ENCODE results near the gene SIM2.

Gene SIM2

DNA sequence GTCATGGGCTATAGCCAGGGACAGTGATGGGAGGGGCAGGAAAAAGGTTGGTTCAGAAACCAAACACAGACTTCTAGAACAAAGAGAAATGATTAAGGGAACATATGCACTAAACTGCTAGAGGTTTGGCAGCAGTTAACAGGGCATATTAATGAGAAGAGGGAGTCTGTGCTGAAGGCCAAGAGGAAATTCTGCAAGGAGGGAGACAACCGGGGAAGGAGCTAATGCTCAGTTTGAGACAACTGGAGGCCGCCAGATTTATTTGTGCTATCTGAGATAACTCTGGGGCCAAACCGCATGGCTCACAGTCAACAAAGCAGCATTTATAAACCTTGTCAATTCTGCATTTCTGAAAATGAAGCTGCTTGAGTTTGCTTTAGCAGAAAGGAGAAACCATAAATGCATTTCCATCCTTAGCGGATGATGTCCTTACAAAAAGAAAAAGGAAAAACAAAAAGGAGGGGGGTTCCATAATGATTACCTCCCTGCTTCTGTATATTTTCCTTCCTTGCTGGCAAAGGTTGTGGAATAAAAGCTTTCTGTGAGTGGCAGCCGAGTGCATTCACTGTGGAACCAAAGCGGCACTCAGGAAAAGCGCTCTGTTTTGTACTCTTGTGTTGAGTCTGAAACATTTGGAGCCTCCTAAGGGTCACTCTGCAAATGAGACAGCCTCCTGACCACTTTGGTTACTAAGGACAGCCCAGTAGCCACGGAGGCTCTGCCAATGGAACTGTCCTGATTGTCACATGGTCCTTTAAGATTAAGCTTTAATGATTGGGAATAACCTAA lies 70.3 kb downstream of the SIM2 start:
- no peak for DNase-seq

DNA sequence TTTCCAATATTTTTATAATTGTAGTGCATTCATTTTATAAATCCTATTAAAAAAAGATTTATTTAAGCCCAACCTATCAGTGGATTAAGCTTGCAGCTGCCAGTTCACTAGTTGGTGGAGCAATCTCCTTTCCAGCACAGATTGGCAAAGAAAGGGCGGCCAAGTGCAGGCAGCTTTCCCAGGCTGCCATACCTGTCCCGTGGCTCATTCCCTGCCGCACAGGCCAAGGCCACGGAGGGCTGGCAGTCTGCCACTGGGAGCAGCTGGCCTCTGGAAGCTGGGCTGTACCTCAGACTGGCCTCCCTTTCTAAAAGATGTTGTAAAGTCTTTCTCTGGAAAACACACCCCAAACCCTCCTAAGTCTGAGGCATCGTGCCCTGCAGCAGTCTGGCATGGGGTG lies 74.2 kb downstream of the SIM2 start:
- no peak for DNase-seq

DNA sequence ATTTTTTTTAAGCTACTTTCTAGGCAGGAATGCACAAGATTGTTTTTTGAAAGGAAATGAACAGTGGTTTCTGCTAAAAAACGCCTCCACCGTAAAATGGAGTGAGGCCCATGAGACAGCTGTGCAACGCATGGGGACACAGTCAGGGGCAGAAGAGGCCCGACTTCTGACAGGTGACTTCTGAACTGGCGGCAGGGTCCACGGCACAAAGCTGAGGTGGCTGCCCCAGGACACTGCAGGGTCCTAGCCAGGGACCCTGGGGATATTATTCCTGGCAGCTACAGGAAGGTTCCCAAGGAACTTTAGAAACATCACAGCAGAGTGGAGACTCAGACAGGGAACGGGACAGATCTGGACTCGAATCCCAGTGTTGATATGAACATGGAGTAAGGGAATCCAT lies 75.1 kb downstream of the SIM2 start:
- DNase-seq: no peak

DNA sequence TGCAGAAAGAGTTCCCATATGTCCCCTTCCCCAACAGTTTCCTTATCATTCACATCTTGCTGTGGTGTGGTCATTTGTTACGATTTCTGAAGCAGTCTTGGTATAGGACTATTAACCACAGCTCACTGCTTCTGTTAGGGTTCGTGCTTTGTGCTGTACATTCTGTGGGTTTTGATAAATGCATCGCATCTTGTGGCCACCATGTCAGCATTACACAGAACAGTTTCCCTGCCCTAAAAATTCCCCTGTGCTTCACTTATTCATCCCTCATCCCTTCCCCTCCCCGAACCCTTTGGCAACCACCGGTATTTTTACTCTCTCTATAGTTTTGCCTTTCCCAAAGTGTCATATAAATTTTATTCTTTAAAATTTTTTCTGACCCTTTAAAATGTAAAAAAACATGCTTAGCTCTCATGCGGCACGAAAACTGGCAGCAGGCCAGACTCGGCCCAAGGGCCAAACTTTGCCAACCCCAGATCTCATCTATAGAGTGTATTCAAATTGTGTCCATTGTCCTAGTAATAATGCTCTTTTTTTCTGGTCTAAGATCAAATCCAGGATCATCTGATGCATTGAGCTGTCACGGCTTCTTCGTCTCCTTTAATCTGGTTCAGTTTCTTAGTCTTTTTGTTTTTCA lies 78.2 kb downstream of the SIM2 start:
- DNase-seq: no peak

DNA sequence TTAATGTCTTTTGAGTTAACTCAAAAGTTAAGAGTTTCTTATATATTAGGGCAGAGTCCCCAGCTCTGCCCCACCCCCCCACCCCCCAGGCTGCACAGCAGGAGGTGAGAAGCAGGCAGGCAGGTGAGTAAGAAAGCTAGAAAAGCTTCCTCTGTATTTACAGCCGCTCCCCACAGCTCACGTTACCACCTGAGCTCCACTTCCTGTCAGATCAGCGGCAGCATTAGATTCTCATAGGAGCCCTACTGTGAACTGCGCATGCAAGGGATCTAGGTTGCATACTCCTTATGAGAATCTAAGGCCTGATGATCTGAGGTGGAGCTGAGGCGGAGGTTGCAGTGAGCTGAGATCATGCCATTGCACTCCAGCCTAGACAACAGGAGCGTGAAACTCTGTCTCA lies 81.9 kb downstream of the SIM2 start:
- no peak for DNase-seq

DNA sequence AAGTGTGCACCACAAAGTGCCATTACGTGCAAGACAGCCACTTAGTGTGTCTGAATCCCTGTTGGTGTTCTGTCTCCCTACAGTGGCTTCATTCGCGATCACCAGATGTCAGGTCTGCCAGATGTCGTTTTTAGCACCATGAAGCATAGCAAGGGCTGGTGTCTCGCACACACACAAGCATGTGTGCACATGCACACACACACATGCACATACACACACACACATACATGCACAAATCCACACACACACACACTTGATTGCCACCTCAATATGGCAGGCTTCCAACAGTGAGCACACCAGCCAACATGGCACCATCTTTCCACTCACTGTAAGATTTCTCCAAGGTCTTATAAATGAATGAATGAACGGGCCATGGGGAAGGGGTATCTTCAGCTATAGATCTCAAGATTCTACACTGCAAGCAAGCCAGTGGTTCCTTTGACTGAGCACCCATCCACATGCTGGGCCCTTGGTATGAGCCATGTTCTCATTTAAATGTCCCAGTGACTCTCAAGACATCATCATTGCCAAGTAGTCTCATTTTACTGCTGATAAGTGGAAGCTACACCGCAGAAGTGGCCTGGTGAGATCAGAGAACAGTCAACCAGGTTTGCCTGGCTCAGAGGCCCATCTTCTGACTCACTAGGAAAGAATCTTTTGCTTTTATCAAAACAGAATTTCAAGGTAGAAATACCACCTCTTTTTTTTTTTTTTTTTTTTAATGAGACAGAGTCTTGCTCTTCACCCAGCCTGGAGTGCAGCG lies 84.9 kb downstream of the SIM2 start:
- DNase-seq: no peak

DNA sequence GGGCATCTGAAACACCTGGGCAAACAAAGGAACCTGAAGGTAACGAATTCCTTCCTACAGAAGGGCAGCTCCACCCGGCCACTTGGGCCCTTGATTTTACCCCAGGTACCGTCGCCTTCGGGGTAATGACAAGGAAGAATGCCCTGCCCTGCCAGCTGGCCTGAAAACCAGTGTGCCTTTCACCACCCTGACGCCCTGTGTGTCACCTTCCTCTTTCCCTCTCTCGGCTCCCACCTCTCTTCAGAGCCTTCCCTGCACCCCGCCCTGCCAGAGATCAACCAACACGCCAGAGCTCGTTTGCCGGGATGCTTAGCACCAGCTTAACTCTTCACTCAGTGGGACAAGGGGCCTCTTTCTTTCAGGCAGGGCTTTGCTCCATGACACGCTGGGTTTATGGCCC lies 86.0 kb downstream of the SIM2 start:
- no peak for DNase-seq

DNA sequence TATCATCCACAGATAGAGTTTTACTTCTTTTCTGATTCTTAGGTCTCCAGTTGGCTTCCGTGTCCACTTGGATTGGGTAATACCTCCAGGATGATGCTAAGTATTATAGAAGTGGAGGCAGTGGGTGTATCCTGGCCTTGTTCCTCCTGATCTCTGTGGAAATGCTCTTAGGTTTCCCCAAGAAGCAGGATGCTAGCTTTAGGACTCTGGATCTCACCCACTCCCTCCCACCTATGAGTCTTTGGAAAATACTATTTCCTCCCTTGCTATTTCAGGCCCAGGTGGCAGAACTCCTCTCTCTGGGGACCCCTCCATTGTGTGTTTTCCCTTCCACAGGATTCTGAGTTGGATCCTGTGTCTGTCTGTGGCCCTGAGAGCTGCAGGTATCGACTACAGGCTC lies 86.7 kb downstream of the SIM2 start:
- no peak for DNase-seq

DNA sequence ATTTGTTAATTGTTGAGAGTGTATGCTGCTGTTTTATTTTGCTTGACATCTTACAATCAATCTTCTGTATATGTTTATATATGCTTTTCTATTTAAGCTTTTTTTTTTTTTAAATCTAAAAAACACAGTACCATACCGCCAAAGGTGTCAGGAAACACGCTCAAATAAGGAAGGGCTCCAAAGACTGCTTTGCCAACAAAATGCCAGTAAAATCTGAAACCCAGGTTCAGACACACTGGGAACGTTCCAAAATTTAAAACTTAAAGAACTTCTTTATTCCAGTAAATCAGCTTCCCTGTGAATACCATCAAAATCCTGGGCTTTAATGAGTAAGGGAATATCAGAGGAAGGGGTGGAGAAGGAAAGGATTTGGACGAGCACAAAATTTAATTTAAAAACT lies 87.3 kb downstream of the SIM2 start:
- no peak for DNase-seq

DNA sequence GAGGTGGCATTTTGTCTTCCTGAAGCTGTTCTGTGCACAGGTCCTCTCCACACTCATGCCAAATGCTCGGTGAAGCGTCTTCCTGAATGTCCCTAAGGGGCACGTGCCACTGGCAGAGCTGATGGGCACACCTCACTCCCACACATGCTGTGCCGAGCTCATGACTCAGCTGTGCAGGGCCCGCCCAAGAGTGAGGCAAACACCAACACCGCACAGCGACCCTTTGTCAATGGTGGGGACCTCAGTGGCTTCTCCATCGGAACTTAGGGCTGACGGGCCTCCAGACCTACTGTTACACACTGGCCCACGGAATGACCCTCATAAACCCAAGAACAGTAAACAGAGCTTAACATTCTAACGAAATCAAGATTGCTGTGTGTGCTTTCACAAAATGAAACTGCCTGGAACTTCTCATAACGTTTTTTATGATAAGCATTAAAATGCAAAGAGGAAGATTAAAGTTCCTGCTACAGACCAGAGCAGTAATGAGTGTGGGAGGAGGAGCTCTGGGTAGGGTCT lies 89.3 kb downstream of the SIM2 start:
- no peak for DNase-seq

DNA sequence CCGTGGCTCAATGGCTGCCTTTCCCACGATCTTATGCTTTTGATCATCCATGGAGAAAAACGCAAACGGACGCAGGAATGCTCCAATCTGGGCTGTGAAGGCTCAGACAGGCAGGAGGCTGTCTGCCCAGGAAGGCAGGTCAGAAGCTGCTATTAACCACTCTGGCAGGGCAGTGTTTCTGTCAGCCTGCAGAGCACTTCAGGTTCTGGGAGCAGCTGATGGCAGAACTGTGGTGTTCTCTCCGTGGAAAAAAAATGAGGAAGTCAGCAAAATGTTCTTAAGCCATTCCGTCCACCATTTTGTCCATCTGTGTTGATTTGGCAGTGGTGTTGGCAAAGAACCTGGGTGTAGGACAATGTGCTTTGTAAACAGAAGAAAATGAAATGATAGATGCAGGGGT lies 91.7 kb downstream of the SIM2 start:
- DNase-seq: no peak

DNA sequence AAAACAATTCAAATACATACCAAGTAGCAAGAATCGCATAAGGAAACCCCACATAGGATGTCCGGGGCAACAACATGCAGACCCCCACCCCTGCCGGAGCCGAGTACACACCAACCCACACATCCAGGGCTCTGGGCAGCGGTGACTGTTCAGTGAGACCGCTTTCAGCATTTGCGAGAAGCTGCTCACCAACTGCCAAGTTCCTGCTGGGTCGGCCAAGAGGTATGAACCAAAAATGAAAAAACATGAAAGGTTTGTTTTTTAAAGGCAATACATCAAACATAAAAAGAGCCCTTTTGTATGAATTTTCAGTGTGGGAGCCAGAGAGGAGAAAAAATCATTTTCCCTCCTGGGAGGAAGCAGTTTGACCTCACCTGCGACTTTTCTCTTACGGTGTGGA lies 92.3 kb downstream of the SIM2 start:
- DNase-seq: no peak

DNA sequence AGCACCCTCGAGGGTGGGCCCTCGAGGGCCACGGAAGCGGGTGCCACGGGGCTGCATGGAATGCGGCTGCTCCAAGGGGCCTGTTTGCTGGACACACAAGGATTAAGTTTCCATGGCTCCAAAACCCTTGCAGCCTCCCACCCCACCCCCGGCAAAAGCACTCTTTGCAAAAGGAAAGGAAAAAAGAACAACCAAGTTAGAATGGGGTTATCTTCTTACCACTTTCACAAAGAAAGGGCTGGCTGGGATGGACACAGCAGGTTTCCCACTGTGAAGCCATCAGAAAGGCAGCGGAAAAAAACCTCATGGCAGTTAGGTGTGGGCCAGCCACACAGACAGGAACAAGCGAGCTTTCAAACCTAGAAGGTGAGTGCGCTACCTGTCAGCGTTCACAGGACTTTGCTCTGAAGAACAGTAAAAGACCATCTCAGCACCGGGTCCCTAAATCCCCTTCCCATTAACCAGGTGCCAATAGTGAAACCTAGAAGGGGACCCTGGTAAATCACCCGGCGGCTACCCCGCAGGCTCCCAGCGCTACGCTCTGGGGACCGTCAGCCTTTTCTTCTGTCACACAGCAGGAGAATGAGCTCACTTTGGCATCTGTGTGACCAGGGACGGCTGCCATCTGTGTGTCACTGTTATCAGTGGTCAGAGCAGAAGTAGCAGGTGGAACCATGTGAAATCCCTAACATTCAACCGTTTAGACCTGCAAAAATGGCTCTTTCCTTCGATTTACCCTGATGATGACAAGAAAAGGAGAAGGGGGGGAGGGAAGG lies 93.0 kb downstream of the SIM2 start:
- no peak for DNase-seq

DNA sequence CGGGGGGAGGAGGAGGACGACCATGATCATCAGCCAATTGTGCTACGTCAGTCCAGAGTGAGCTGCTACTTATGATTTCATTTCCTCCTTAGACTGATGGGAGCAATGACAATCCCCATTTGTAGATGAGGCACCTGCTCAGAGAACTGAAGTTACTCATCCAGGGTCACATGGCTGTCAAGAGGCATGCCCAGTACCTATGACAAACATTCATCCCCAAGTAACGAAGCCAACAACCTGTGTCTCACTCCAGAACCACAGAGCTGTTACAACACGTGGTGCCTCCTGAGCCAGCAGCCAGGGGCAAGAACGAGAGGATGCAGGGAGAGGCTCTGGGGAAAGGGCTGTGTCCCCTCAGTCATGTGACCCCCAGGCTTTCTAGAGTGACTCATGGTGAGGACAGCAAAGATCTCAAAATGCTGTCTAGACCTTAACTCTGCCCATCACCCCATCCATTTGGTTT lies 93.6 kb downstream of the SIM2 start:
- DNase-seq: no peak

DNA sequence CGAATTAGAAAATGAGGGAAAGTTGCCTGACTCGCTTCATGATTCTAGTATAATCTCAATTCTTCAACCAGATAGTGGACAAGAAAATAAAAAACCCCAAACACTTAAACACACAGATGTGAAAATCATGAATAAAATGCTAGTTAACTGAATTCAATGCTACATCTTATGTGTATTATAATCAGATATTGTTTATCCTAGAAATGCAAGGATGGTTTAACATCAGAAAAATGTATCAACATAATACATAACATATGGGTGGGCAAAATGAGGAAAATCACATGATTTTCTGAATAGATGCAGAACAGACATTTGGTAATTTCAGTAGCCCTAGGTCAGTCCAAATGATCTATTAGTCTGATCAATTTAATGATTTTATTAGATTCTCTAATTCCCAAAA lies 97.2 kb downstream of the SIM2 start:
- no peak for DNase-seq

DNA sequence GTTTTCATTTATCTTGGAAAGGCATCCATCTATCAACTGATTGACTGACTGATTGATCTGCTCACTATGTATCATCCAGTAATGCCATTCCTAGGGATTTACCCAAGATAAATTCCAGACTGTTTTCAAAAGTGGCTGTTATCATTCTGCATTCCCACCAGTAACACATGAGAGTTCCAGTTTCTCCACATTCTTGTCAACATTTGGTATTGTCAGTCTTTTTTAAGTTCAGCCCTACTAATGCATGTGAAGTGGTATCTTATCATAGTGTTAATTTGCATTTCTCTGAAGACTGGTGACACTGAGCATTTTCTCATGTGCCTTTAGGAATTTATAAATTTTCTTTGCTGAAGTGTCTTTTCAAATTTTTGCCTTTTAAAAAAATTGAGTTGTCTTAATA lies 99.6 kb downstream of the SIM2 start:
- no peak for DNase-seq
